GM12865 (cell line): ENCODE data around the gene OCA2.

Experiments
- DNase-seq: peaks from one replicate; pipeline ENCODE4 v3.0.0; 2010; ENCODE audit warnings: low read depth
- H3K4me3 ChIP-seq: 2 replicates; pipeline ENCODE4 v1.5.1; 2011; ENCODE audit warnings: mild to moderate bottlenecking, low read depth, low read length, control low read depth
- TF ChIP-seq, protein P1 (sequence below): IDR thresholded peaks from 2 replicates; pipeline ENCODE4 v1.5.1; 2011; ENCODE audit warnings: low read length, control low read depth, low read depth, inconsistent platforms; ENCODE audit not compliant: insufficient read depth; ENCODE audit errors: missing control alignments

OCA2 gene

GRCh38 chr15:28078191-28078719 lies 20.9 kb downstream of the OCA2 start:
- DNase-seq = no peak
- no peak overlapping the region for H3K4me3 ChIP-seq
- TF ChIP-seq, protein P1, sequence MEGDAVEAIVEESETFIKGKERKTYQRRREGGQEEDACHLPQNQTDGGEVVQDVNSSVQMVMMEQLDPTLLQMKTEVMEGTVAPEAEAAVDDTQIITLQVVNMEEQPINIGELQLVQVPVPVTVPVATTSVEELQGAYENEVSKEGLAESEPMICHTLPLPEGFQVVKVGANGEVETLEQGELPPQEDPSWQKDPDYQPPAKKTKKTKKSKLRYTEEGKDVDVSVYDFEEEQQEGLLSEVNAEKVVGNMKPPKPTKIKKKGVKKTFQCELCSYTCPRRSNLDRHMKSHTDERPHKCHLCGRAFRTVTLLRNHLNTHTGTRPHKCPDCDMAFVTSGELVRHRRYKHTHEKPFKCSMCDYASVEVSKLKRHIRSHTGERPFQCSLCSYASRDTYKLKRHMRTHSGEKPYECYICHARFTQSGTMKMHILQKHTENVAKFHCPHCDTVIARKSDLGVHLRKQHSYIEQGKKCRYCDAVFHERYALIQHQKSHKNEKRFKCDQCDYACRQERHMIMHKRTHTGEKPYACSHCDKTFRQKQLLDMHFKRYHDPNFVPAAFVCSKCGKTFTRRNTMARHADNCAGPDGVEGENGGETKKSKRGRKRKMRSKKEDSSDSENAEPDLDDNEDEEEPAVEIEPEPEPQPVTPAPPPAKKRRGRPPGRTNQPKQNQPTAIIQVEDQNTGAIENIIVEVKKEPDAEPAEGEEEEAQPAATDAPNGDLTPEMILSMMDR = no peak

DNA sequence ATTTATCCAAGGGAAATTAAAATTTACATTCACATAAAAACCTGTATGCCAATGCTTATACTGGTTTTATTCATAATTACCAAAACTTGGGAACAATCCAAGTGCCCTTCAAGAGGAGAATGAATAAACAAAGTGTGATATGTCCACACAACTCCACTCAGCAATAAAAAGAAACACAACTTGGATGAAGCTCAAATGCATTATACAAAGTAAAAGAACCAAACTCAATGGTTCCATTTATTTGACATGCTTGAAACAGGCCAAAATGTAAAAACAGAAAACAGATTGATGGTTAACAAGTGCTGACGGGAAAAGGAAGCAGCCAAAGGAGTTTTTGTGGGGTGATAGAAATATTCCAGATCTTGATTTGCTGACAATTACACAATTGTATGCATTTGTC lies 23.5 kb downstream of the OCA2 start:
- no peak overlapping the region for H3K4me3 ChIP-seq
- TF ChIP-seq, protein P1 = no peak
- no peak for DNase-seq

GRCh38 chr15:28068930-28069329 lies 30.2 kb downstream of the OCA2 start:
- TF ChIP-seq, protein P1 = no peak
- H3K4me3 ChIP-seq = no peak overlapping the region
- no peak for DNase-seq

DNA sequence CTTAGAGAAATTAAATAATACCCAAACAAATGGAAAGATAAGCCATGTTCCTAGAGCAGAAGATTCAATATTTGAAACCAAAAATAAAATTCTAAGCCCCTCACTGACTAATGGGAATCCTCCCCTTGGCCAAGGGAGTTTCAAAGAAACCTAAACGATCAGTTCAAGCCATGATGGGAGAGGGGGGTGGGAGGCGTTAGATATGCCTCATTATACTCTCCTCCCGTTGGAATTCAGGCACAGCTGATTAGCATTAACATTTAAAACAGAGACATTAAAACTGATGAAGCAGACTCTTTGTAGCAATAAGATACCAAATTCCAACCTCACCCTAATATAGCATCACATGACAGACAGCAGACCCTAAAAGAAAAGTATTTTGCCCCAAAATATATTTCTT lies 32.9 kb downstream of the OCA2 start:
- no peak overlapping the region for H3K4me3 ChIP-seq
- TF ChIP-seq, protein P1 = no peak
- no peak for DNase-seq

DNA sequence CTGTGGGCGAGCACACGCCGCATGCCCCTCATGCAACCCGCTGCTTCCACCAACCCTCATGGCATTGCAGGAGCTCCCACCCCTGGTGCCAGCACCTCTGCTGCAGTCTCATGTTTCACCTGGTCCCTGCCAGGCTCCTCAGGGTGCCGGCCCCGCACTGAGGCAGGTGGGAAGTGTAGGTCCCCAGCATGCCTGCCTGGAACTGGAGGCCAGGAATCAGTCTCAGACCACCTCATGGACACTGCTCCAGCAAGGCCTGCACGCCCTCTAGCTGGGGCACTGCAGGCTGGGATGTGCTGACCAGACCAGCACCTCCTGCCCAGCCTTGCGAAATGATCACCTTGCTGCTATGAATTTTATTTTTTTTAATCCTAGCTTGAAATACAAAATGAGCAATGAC lies 39.1 kb downstream of the OCA2 start:
- H3K4me3 ChIP-seq = no peak overlapping the region
- DNase-seq = no peak

DNA sequence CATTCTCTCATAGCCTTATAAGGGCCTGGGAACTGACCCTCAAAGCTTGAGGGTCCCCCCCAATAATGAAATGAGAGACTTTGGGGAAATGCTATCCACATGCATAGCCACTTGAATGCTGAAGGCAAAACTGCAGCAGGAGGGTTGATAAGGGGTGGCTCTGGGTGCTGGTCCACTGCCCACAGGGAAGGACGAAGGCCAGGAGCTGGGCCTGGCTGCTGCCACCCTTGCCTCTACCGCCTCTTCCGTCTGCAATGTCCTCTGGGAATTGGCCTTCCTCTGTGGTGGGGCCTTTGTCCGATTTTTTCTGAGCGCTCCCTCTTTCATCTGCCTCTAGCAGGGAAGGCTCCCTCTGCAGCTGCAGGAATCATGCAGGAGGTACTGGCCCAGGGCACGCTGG lies 41.0 kb downstream of the OCA2 start:
- no peak for DNase-seq

More for the DNA sequence above, 39.1 kb downstream of the OCA2 start:
- TF ChIP-seq, protein P1 = no peak

More for the DNA sequence above, 41.0 kb downstream of the OCA2 start:
- no peak overlapping the region for H3K4me3 ChIP-seq
- TF ChIP-seq, protein P1 = no peak
